NCI-H345 treated with DMSO at 0.1 percent for 48 hours (cell line): ENCODE measurements around the gene MYH10.
"Not testable (repeated sequence)": the region's sequence is repeated elsewhere in the genome, so short reads cannot be mapped to it uniquely, and the experiment has no call there.

ENCODE experiments used
- DNase-seq: peaks from one replicate; lab custom pipeline; 2025; ENCODE audit not compliant: unreplicated experiment; lab: John Stamatoyannopoulos, UW

Gene MYH10

GRCh38 chr17:8630227-8630801 is at the start of gene MYH10:
Gene MYH10 (minus strand): TSS chr17:8630725. CDS start chr17:8623246, 7,479 bp downstream.
- DNase-seq: no peak

DNA sequence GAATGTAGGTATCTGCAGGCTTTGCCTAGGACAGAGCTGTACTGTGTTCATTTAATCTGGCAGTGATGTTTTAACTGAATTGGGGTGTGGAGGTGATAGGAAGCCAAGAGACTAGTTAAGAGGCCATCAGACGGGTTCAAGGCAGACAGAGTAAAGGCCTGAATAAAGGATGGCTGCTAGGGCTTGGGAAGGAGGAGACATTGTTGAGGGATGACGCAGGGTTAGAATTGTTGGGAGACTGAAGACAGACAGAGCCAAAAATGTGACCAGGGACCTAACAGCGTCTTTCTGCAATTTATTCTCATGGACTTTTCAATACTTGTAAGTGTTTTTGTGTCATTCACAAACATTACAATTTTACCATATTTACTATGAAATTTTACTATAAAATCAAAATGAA is 48.6 kb upstream of the MYH10 start:
- DNase-seq: no peak

DNA sequence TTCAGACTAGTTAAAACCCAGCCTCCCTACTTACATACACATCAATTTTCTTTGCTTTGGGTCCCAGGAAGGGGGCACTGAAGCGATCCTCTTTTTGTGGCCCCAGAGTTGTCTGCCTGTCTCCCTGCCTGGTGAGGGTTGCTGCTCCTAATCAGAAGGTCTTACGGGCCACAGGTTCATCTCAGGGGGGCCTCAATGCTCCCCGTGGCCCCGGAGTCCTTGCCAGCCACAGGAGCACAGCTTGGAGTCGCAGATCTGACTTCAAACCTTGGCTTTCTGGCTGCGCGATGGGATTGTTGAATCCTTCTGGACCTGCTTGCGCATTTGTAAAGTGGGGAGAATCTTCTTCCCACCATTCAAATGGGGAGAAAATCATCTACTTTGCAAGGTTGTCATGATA is 44.8 kb upstream of the MYH10 start:
- no peak for DNase-seq

- no peak for DNase-seq
These were observed 44.1 kb upstream of the MYH10 start for GRCh38 chr17:8674344-8675305.

DNA sequence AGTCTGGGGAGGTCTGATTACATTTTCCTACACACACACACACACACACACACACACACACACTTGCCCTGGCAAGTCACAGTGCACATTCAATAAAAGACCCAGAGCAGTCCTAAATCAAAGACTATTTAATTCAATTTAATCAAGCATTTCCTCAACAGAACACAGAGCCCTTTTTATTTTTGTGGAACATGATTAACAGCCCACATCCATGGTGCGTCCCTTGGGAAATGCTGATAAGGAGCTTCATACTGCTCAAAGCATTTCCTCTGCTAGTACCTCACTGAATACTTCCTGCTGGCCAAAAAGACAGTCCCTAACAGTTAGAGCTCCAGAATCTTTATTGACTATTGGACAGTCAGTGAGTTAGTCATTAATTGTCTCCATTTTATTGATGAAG is 43.1 kb upstream of the MYH10 start:
- DNase-seq: no peak

DNA sequence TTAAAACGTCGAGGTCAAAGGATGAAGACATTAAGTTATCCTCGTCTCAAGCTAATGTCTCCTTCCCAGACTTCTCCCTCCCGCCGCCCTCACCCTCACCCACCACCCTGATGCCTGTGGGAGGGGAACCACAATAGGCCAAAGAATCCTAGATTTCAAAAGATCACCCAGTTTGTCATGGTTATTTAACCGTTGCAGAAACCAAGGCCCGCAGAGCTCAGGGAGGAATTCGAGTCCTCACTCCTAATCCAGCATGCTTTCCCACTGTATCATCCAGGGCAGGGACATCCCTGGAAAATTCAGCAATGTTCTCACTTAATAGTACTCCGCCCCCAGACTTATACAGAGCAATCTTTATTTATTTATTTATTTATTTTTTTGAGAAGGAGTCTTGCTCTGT is 41.8 kb upstream of the MYH10 start:
- no peak for DNase-seq

DNA sequence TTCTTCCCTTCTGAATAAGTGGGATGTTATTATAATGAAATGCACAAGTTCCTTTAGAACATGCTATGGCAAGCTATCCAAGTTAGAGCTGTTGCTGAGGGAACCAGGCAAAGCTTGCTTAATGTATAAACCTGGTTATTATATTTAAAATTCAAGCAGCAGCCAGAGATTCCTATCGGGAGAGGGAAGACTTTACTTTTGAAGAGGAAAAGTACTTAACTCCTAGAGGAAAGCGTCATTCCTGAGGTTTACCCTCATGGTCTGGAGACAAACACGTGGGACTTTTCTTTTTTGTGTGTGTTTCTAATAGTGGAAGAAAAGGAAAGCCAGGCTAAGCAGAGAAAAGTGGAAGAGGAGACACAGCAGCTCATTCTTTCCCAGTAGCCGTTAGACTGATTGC is 39.9 kb upstream of the MYH10 start:
- no peak for DNase-seq

DNA sequence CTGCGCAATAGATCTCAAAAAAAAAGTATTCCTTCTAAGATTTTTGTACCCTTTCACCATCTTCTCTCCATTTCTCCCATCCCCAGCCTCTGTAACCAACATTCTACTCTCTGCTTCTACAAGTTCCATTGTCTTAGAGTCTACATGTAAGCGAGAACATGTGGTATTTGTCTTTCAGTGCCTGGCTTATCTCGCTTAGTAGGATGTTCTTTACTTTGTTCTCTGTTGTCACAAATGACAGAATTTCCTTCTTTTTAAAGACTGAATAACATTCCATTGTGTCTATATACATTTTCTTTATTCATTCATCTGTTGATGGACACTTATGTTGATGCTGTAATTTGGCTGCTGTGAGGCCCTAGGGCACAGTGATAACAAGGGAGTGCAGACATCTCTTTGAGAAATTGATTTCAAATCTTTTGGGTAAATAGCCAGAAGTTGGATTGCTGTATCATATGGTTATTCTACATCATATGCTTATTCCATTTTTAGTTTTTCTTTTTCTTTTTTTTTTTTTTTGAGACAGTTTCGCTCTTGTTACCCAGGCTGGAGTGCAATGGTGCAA is 37.7 kb upstream of the MYH10 start:
- no peak for DNase-seq

- no peak for DNase-seq
These were observed 36.9 kb upstream of the MYH10 start for GRCh38 chr17:8667421-8667820.

DNA sequence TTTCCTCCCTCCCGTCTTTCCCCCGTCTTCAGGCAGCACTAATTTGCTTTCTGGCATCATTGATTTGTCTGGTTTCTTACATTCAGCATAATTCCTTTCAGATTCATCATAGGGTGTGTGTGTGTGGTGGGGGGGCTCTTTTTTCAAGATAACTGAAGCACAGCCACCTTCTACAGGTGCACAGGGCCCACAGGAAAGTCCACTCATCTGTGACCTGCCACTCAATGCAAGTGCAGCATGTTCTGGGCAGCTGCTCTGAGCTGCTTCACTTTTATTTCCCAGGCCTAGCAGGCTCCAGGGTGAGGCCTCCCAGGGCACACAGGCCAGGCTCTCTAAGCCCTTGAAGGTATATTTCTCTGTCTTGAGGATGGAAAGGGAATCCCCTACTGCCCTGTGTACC is 35.2 kb upstream of the MYH10 start:
- DNase-seq: no peak

- no peak for DNase-seq
These were observed 34.1 kb upstream of the MYH10 start for GRCh38 chr17:8664456-8665126.

GRCh38 chr17:8662973-8663372 is 32.4 kb upstream of the MYH10 start:
- no peak for DNase-seq

DNA sequence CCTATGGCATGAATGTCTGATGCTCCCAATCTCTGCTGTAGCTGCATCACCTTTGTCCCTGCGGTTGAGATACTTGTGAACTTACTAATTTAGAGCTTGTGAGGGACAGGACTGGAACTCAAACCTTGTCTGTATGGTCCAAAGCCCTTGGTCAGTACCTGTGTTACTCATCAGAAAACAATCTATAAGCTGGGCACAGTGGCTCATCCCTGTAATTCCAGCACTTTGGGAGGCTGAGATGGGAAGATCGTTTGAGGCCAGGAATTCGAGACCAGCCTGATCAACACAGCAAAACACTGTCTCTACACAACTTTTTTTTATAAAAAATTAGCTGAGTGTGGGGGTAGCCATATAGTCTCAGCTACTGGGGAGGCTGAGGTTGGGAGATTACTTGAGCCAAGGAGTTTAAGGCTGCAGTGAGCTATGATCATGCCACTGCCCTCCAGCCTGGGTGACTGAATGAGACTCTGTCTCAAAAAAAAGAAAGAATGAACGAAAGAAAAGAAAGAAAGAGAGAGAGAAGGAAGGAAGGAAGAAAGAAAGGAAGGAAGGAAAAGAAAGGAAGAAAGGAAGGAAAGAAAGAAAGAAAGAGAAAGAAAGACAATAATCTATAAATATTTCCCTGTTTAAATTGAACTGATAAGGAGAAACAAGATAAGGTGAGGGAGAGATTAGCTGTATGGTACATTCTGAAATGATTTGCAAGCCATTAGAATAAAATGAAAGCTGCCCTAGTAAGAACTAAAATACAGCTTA is 31.7 kb upstream of the MYH10 start:
- no peak for DNase-seq

- not testable (repeated sequence) for DNase-seq
These were observed 30.2 kb upstream of the MYH10 start for GRCh38 chr17:8660709-8661108.

DNA sequence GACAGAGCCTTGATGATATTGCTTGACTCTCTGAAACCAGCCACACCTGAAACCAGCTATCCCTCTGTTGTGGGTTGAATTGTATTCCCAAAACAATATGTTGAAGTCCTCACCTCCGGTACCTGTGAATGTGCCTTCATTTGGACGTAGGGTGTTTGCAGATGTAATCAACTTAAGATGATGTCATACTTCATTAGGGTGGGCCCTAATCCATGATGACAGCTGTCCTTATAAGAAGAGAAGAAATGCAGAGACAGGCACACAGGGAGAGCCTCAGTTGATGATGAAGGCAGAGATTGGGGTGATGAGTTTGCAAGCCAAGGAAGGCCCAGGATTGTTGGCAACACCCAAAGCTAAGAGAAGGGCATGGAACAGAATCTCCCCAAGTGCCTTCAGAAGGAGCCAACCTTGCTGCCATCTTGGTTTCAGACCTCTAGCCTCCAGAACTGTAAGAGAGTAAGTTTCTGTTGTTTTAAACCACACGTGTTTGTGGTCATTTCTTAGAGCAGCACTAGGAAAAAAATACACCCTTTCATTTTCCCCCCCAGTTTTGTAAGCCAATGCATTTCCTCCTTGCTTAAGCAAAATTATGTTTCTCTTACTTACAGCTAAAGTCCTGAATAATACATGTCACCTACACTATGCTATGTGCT is 29.4 kb upstream of the MYH10 start:
- DNase-seq: no peak

DNA sequence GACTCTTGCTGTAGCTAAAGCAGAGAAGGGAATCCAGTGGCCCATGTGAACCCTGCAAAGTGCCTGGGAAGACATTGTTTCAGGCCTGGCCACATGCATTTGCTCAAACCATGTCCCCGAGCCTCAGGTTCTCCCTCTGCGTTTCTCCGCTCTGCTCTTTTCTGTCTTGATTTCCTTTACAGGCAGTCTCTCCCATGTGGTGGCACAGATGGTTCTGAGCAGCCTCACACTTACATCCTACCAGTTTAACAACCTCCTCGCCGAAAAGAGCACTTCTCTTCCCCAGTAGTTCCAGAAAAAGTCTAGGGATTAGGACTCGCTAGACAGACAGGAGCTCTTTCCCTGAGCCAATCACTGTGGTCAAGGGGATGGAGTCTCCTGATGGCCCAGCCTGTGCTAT is 28.3 kb upstream of the MYH10 start:
- no peak for DNase-seq

DNA sequence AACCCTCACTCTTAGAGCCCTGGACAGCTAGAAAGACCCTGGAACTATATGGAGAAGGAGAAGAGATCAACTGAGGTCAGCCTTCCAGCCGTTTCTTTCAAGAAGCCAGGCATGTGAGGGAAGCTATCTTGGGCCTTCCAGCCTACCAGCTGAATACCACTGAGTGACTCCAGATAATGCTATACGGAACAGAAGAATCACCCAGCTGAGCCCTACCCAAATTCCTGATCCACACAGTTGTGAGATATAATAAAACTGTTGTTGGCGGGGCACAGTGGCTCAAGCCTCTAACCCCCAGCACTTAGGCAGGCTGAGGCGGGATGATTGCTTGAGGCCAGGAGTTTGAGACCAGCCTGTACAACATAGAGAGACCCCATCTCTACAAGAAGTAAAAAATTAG is 26.2 kb upstream of the MYH10 start:
- DNase-seq: no peak

DNA sequence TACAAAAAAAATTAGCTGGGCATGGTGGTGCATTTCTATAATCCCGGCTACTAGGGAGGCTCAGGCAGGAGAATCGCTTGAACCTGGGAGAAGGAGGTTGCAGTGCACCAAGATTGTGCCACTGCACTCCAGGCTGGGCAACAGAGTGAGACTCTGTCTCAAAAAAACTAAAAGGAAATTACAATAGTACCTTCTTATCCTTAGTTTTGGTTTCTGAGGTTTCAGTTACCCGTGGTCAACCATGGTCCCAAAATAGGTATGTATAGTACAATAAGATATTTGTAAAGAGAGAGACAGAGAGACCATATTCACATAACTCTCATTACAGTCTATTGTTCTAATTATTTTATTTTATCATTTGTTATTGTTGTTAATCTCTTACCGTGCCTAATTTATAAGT is 24.3 kb upstream of the MYH10 start:
- DNase-seq: no peak

- DNase-seq: no peak
These were observed 20.5 kb upstream of the MYH10 start for GRCh38 chr17:8651013-8651412.

GRCh38 chr17:8650119-8650499 is 19.6 kb upstream of the MYH10 start:
- DNase-seq: no peak
